Natural killer cell (primary cell): ENCODE data around the gene PLCG2. TPM values are rescaled to one million over a fixed set of nuclear protein-coding genes. Genes with fewer than 3 reads are reported as not detected.

ENCODE experiments used
- ATAC-seq, 3 donors: fragments of 150-1000 bp in 2 of 3; fragments of 200-7000 bp in 1 of 3; cut with Tn5 transposase; 1 replicate in 1 of 3; 2 replicates in 2 of 3; pipeline ENCODE4 v1.10.0; 2021; ENCODE audit warnings: mild to moderate bottlenecking in 2 of 3, moderate library complexity in 2 of 3
- DNase-seq, 2 donors: peaks; one replicate each; pipeline versions ENCODE4 v3.0.0 to v3.0.0-alpha.2; 2013 to 2021; ENCODE audit warnings: mixed read lengths in 1 of 2
- H3K27ac ChIP-seq: one replicate; pipeline ENCODE4 v1.5.1; 2013; ENCODE audit warnings: mild to moderate bottlenecking, low read length
- H3K27me3 ChIP-seq: one replicate; pipeline ENCODE4 v1.6.1; 2013; ENCODE audit warnings: low read length; ENCODE audit not compliant: control insufficient read depth, insufficient read depth
- H3K36me3 ChIP-seq: one replicate; pipeline ENCODE4 v1.6.1; 2013; ENCODE audit warnings: low read length; ENCODE audit not compliant: control insufficient read depth, insufficient read depth
- H3K4me1 ChIP-seq: one replicate; pipeline ENCODE4 v1.6.1; 2013; ENCODE audit warnings: low read length; ENCODE audit not compliant: control insufficient read depth, insufficient read depth
- H3K4me3 ChIP-seq: one replicate; pipeline ENCODE4 v1.5.1; 2013; ENCODE audit warnings: low read length
- H3K9me3 ChIP-seq: one replicate; pipeline ENCODE4 v1.6.1; 2013; ENCODE audit warnings: low read length; ENCODE audit not compliant: control insufficient read depth, insufficient read depth
- H3K27ac Mint-ChIP-seq, 2 donors: one replicate each; pipeline ENCODE4 v1.8.0; 2022; ENCODE audit warnings: mild to moderate bottlenecking in 2 of 2, mixed read lengths in 2 of 2, moderate library complexity in 1 of 2
- H3K27me3 Mint-ChIP-seq, 2 donors: one replicate each; pipeline ENCODE4 v1.8.0; 2022; ENCODE audit warnings: low read depth in 2 of 2, mixed read lengths in 2 of 2
- H3K36me3 Mint-ChIP-seq: one replicate; pipeline ENCODE4 v1.8.0; 2022; ENCODE audit warnings: mixed read lengths
- H3K4me1 Mint-ChIP-seq, 2 donors: one replicate each; pipeline ENCODE4 v1.8.0; 2022; ENCODE audit warnings: mixed read lengths in 2 of 2
- H3K4me3 Mint-ChIP-seq: one replicate; pipeline ENCODE4 v1.8.0; 2022; ENCODE audit warnings: mild to moderate bottlenecking, moderate library complexity, mixed read lengths
- H3K9me3 Mint-ChIP-seq, 2 donors: one replicate each; pipeline ENCODE4 v1.8.0; 2022; ENCODE audit warnings: mixed read lengths in 2 of 2
- WGBS: methylation state at CpG from one replicate; pipeline ENCODE4 v1.1.7; 2013; ENCODE audit warnings: missing lambda C conversion rate; ENCODE audit not compliant: insufficient coverage; 5-methylcytosine and 5-hydroxymethylcytosine counted together
- intact Hi-C: fragments of 100-400 bp; cut with micrococcal nuclease; formaldehyde crosslinking; loops from one replicate; pipeline ENCODE4 v1.14.2; 2022
- total RNA-seq, 4 donors: library from RNA; stranded (reverse); fragments of 120-200 nt in 1 of 4; gene quantifications; one replicate each; pipeline versions ENCODE4 v1.2.3 to v1.2.4, GENCODE V29; 2013 to 2022
- TF ChIP-seq, protein P1 (sequence below): fragments of 200-600 bp; IDR thresholded peaks from one replicate; pipeline ENCODE4 v1.8.0; 2022; ENCODE audit warnings: antibody characterized with exemption

Gene PLCG2
- total RNA-seq, 3 donors from 2014 or later (not counting 1 experiment from before 2014, with no cell fraction given) = 250 to 298 (median 285) TPM

DNA sequence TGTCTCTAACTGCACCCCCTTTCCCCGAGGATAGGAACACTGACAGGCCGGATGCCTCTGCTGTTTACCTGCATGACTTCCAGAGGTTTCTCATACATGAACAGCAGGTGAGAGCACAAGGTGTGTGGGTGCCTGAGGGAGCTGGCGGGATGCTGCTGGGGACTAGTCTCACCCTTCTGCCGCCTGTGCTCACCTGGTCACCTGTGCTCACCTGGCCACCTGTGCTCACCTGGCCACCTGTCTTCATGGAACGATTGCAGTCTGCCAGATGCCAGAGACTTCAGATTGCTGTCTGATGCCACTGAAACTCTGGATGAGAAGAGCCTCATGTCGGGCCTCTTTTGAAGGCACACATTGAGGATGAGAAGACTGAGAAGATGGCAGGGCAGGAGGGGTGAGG, 104.1 kb downstream of the PLCG2 start:
- Mint-ChIP-seq H3K36me3 (no peaks in the 10 kb centered on the region), H3K9me3 (no peaks in the 10 kb centered on the region), H3K27me3 (no peaks in the 10 kb centered on the region), H3K27ac (no peak overlapping the region), H3K4me1 (peaks cover 8 to 10% of the 10 kb centered on the region in 2 donors), H3K4me3 (no peak overlapping the region)
- Histone ChIP-seq H3K4me3 (no peak overlapping the region), H3K36me3 (peaks cover 65% of the 10 kb centered on the region), H3K4me1 (no peaks in the 10 kb centered on the region), H3K27ac (no peak overlapping the region), H3K9me3 (no peaks in the 10 kb centered on the region), H3K27me3 (no peaks in the 10 kb centered on the region)
- DNase-seq = no peak
- TF ChIP-seq, protein P1, sequence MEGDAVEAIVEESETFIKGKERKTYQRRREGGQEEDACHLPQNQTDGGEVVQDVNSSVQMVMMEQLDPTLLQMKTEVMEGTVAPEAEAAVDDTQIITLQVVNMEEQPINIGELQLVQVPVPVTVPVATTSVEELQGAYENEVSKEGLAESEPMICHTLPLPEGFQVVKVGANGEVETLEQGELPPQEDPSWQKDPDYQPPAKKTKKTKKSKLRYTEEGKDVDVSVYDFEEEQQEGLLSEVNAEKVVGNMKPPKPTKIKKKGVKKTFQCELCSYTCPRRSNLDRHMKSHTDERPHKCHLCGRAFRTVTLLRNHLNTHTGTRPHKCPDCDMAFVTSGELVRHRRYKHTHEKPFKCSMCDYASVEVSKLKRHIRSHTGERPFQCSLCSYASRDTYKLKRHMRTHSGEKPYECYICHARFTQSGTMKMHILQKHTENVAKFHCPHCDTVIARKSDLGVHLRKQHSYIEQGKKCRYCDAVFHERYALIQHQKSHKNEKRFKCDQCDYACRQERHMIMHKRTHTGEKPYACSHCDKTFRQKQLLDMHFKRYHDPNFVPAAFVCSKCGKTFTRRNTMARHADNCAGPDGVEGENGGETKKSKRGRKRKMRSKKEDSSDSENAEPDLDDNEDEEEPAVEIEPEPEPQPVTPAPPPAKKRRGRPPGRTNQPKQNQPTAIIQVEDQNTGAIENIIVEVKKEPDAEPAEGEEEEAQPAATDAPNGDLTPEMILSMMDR = no peak
- intact Hi-C loops = no loop called here
- ATAC-seq = no peak
- 96% methylated on average over 6 of the region's 6 CpGs for WGBS

DNA sequence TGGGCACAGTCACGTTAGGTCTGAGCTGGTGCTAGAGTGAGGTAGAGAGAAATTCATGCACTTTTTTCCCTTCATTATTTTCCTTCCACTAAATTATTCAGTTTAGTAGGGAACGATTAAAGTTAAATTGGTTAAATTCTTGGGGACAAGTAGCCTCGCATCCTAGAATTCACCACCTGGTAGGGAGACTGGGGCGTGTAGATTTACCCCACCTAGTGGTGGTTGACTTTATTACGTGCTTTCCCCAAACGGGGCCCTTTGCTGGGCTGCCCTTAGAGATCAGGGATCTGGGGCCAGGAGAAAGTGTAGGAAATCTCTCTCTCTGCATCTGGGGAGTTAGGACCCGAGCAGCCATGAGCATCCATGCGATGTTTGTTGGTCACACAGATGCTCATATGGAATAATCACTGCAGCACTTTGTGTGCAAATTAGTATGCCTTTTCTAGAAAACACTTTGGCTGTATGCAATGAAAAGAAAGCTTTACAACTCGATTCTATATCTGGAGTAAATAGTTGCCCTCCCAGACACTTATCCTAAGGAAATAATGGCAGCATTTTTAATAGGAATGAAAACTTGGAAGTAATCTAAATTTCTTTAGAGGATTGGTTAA, 107.0 kb downstream of the PLCG2 start:
- Histone ChIP-seq H3K27me3 (no peaks in the 10 kb centered on the region), H3K4me3 (no peak overlapping the region), H3K4me1 (no peaks in the 10 kb centered on the region), H3K36me3 (peaks cover 59% of the 10 kb centered on the region), H3K9me3 (no peaks in the 10 kb centered on the region), H3K27ac (no peak overlapping the region)
- no peaks in the 10 kb centered on the region for H3K36me3 Mint-ChIP-seq
- H3K27me3 Mint-ChIP-seq = no peaks in the 10 kb centered on the region
- ATAC-seq = peak; percentile 62 to 77 (median 73)
- peak in 1 of 2 donors; percentile 52 for DNase-seq
- 51% methylated on average over 6 of the region's 9 CpGs for WGBS
- no peaks in the 10 kb centered on the region for H3K9me3 Mint-ChIP-seq
- intact Hi-C loops = loop anchor here (5.0 kb wide), 1 partner anchor 519 kb away; no protein-coding TSS in a partner anchor
- H3K4me3 Mint-ChIP-seq = no peak overlapping the region
- peak overlapping the region in 1 of 2 donors; percentile 0 for H3K27ac Mint-ChIP-seq
- peaks cover 8 to 10% of the 10 kb centered on the region in 2 donors for H3K4me1 Mint-ChIP-seq
- TF ChIP-seq, protein P1 = peak; percentile 84

DNA sequence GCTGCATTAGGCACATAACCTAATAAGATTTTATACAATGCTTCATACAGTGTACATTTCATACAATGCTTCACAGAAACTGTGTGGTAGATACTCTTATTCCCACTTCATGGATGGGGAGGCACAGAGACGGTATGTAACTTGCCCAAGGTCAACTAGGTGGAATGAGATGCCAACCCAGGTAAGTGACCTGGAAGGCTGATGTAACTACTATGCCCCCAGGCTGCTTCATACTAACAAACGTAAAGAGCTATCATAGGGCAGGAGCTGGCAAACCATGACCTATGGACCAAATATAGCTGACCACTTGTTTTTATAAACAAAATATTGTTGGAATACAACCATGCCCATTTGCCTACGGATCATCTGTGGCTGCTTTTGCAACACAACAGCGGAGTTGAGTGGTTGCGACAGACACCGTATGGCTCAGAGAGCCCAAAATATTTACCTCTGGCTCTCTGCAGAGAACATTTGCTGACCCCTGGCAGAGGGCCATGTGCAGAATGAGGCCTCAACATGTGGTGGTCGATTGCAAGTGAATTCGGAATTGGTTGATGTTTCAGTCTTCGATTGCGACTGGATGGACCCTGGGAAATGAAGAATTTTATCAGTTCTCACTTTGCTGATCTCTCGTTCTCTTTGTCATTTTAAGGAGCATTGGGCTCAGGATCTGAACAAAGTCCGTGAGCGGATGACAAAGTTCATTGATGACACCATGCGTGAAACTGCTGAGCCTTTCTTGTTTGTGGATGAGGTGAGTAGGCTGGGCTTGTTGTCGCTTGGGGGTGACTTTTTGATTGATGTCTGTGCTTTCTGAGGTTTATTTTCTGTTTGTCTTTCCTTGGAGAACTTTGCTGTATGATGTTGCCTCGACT, 109.7 kb downstream of the PLCG2 start:
- intact Hi-C loops = loop anchor here (5.0 kb wide), 1 partner anchor 521 kb away; no protein-coding TSS in a partner anchor
- WGBS = 93% methylated on average over 16 of the region's 16 CpGs

More for the DNA sequence above, 109.7 kb downstream of the PLCG2 start:
- H3K9me3 Mint-ChIP-seq = no peaks in the 10 kb centered on the region
- Histone ChIP-seq H3K27me3 (no peaks in the 10 kb centered on the region), H3K4me1 (no peaks in the 10 kb centered on the region), H3K9me3 (no peaks in the 10 kb centered on the region), H3K27ac (no peak overlapping the region), H3K4me3 (no peak overlapping the region), H3K36me3 (peaks cover 60% of the 10 kb centered on the region)
- peaks cover 10 to 14% of the 10 kb centered on the region in 2 donors for H3K4me1 Mint-ChIP-seq
- DNase-seq = no peak
- peaks cover 7% of the 10 kb centered on the region for H3K36me3 Mint-ChIP-seq
- no peak overlapping the region for H3K4me3 Mint-ChIP-seq
- H3K27ac Mint-ChIP-seq = peak overlapping the region; percentile 6 to 16
- no peaks in the 10 kb centered on the region for H3K27me3 Mint-ChIP-seq
- TF ChIP-seq, protein P1 = no peak
- ATAC-seq = no peak
